ENCODE measurements around the gene LAPTM5.

Gene LAPTM5

DNA sequence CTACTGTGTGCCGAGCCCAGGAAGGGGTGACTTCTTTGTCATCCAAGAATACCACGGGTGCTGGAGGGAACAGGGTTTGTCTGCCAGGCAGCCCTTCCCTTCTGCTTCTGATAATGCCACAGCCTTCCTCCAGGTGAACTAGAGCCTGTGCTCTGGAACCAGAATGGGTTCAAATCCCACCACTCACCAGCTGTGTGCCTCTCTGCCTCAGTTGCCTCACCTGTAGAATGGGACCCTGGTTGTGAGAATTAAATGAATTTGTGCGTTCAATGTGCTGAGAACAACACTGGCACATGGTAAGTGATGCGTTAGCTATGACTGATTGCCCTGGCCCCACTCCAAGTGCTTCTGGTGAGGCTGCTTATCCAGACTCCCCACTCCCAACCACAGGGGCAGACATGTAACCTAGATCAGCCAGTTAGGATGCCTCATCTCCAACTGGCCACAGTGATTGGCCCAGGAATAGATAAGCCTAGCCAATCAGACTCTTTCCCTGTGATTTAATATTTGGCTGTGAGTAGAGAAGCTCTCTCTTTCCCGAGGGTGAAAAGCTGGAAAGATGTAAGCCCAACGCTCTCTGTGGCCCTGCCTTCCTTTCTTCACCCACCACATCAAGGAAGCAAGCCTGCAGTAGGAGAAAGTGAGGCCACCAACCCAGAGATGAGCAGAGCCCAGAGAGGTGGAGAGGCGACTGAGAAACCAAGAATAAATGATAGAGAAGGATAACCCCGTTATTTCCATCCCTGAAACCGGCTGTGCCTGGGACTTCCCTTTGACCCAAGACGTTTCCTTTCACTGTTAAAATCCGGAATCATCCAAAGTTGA lies 20.8 kb upstream of the LAPTM5 start (continued):
- no peak for TF ChIP-seq HOXD13 (CRISPR knock-in tag; IDR thresholded peaks at IDR 0.05; ENCODE audit: borderline replicate concordance)
- no peak for TF ChIP-seq ZNF701 (tag by site-specific recombination; IDR thresholded peaks at IDR 0.05)
- TF ChIP-seq, protein P1, sequence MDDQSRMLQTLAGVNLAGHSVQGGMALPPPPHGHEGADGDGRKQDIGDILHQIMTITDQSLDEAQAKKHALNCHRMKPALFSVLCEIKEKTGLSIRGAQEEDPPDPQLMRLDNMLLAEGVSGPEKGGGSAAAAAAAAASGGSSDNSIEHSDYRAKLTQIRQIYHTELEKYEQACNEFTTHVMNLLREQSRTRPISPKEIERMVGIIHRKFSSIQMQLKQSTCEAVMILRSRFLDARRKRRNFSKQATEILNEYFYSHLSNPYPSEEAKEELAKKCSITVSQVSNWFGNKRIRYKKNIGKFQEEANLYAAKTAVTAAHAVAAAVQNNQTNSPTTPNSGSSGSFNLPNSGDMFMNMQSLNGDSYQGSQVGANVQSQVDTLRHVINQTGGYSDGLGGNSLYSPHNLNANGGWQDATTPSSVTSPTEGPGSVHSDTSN (CRISPR knock-in tag; IDR thresholded peaks at IDR 0.05): no peak
- TF ChIP-seq, protein P2, sequence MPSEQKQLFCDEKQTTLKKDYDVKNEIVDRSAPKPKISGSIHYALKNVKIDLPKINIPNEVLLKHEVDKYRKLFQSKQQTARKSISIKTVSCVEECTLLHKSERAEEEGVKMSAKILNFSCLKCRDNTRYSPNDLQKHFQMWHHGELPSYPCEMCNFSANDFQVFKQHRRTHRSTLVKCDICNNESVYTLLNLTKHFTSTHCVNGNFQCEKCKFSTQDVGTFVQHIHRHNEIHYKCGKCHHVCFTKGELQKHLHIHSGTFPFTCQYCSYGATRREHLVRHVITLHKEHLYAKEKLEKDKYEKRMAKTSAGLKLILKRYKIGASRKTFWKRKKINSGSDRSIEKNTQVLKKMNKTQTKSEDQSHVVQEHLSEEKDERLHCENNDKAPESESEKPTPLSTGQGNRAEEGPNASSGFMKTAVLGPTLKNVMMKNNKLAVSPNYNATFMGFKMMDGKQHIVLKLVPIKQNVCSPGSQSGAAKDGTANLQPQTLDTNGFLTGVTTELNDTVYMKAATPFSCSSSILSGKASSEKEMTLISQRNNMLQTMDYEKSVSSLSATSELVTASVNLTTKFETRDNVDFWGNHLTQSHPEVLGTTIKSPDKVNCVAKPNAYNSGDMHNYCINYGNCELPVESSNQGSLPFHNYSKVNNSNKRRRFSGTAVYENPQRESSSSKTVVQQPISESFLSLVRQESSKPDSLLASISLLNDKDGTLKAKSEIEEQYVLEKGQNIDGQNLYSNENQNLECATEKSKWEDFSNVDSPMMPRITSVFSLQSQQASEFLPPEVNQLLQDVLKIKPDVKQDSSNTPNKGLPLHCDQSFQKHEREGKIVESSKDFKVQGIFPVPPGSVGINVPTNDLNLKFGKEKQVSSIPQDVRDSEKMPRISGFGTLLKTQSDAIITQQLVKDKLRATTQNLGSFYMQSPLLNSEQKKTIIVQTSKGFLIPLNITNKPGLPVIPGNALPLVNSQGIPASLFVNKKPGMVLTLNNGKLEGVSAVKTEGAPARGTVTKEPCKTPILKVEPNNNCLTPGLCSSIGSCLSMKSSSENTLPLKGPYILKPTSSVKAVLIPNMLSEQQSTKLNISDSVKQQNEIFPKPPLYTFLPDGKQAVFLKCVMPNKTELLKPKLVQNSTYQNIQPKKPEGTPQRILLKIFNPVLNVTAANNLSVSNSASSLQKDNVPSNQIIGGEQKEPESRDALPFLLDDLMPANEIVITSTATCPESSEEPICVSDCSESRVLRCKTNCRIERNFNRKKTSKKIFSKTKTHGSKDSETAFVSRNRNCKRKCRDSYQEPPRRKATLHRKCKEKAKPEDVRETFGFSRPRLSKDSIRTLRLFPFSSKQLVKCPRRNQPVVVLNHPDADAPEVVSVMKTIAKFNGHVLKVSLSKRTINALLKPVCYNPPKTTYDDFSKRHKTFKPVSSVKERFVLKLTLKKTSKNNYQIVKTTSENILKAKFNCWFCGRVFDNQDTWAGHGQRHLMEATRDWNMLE (tag by site-specific recombination; conservative IDR thresholded peaks at IDR 0.05; ENCODE audit: low read depth): no peak
- TF ChIP-seq, protein P3, sequence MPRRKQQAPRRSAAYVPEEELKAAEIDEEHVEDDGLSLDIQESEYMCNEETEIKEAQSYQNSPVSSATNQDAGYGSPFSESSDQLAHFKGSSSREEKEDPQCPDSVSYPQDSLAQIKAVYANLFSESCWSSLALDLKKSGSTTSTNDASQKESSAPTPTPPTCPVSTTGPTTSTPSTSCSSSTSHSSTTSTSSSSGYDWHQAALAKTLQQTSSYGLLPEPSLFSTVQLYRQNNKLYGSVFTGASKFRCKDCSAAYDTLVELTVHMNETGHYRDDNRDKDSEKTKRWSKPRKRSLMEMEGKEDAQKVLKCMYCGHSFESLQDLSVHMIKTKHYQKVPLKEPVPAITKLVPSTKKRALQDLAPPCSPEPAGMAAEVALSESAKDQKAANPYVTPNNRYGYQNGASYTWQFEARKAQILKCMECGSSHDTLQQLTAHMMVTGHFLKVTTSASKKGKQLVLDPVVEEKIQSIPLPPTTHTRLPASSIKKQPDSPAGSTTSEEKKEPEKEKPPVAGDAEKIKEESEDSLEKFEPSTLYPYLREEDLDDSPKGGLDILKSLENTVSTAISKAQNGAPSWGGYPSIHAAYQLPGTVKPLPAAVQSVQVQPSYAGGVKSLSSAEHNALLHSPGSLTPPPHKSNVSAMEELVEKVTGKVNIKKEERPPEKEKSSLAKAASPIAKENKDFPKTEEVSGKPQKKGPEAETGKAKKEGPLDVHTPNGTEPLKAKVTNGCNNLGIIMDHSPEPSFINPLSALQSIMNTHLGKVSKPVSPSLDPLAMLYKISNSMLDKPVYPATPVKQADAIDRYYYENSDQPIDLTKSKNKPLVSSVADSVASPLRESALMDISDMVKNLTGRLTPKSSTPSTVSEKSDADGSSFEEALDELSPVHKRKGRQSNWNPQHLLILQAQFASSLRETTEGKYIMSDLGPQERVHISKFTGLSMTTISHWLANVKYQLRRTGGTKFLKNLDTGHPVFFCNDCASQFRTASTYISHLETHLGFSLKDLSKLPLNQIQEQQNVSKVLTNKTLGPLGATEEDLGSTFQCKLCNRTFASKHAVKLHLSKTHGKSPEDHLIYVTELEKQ (tag by site-specific recombination; IDR thresholded peaks at IDR 0.05; ENCODE audit: borderline replicate concordance): no peak
- no peak for TF ChIP-seq ZBTB8A (tag by site-specific recombination; IDR thresholded peaks at IDR 0.05)
- TF ChIP-seq ZNF610 (tag by site-specific recombination; IDR thresholded peaks at IDR 0.05; ENCODE audit: borderline replicate concordance): no peak
- TF ChIP-seq ZNF157 (tag by site-specific recombination; IDR thresholded peaks at IDR 0.05): no peak
- TF ChIP-seq ZNF133 (tag by site-specific recombination; IDR thresholded peaks at IDR 0.05): no peak
- no peak for TF ChIP-seq ZFP69B (tag by site-specific recombination; IDR thresholded peaks at IDR 0.05)
- TF ChIP-seq, protein P4, sequence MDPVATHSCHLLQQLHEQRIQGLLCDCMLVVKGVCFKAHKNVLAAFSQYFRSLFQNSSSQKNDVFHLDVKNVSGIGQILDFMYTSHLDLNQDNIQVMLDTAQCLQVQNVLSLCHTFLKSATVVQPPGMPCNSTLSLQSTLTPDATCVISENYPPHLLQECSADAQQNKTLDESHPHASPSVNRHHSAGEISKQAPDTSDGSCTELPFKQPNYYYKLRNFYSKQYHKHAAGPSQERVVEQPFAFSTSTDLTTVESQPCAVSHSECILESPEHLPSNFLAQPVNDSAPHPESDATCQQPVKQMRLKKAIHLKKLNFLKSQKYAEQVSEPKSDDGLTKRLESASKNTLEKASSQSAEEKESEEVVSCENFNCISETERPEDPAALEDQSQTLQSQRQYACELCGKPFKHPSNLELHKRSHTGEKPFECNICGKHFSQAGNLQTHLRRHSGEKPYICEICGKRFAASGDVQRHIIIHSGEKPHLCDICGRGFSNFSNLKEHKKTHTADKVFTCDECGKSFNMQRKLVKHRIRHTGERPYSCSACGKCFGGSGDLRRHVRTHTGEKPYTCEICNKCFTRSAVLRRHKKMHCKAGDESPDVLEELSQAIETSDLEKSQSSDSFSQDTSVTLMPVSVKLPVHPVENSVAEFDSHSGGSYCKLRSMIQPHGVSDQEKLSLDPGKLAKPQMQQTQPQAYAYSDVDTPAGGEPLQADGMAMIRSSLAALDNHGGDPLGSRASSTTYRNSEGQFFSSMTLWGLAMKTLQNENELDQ (tag by site-specific recombination; IDR thresholded peaks at IDR 0.05; ENCODE audit: low read depth): no peak
- TF ChIP-seq ZNF174 (tag by site-specific recombination; IDR thresholded peaks at IDR 0.05): no peak
- TF ChIP-seq ZNF140 (tag by site-specific recombination; IDR thresholded peaks at IDR 0.05): no peak
- TF ChIP-seq TCF7L2 (IDR thresholded peaks at IDR 0.05; ENCODE audit: borderline replicate concordance, low read depth, low read length): no peak
- TF ChIP-seq ZNF791 (tag by site-specific recombination; IDR thresholded peaks at IDR 0.05): no peak
- no peak for TF ChIP-seq GFI1B (tag by site-specific recombination; IDR thresholded peaks at IDR 0.05)
- TF ChIP-seq ZNF223 (tag by site-specific recombination; IDR thresholded peaks at IDR 0.05): no peak
- TF ChIP-seq ZNF146 (tag by site-specific recombination; IDR thresholded peaks at IDR 0.05): no peak
- peak; percentile 98 for TF ChIP-seq ZNF664 (tag by site-specific recombination; IDR thresholded peaks at IDR 0.05)
- TF ChIP-seq, protein P5, sequence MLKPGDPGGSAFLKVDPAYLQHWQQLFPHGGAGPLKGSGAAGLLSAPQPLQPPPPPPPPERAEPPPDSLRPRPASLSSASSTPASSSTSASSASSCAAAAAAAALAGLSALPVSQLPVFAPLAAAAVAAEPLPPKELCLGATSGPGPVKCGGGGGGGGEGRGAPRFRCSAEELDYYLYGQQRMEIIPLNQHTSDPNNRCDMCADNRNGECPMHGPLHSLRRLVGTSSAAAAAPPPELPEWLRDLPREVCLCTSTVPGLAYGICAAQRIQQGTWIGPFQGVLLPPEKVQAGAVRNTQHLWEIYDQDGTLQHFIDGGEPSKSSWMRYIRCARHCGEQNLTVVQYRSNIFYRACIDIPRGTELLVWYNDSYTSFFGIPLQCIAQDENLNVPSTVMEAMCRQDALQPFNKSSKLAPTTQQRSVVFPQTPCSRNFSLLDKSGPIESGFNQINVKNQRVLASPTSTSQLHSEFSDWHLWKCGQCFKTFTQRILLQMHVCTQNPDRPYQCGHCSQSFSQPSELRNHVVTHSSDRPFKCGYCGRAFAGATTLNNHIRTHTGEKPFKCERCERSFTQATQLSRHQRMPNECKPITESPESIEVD (tag by site-specific recombination; IDR thresholded peaks at IDR 0.05): no peak
- no peak for TF ChIP-seq ZFP41 (tag by site-specific recombination; IDR thresholded peaks at IDR 0.05; ENCODE audit: borderline replicate concordance)
- no peak for TF ChIP-seq ZNF626 (tag by site-specific recombination; IDR thresholded peaks at IDR 0.05)
- no peak for TF ChIP-seq ZNF837 (tag by site-specific recombination; IDR thresholded peaks at IDR 0.05)
- TF ChIP-seq ZNF514 (tag by site-specific recombination; IDR thresholded peaks at IDR 0.05): no peak
- no peak for TF ChIP-seq KLF16 (tag by site-specific recombination; IDR thresholded peaks at IDR 0.05)
- TF ChIP-seq ZNF510 (tag by site-specific recombination; IDR thresholded peaks at IDR 0.05; ENCODE audit: insufficient replicate concordance): no peak

All from HEK293 (cell line).